Stimulated activated CD8-positive, alpha-beta memory T cell treated with anti-CD3 and anti-CD28 coated beads, Interleukin-2, amount 100 ng/mL, for 1 hour (primary cell): Measurements from ENCODE around the gene ACSF2.
"Not testable (repeated sequence)": the region's sequence is repeated elsewhere in the genome, so short reads cannot be mapped to it uniquely, and the experiment has no call there.

Source experiments
- DNase-seq, 2 donors: peaks; one replicate each; pipeline ENCODE4 v3.0.0-alpha.2; 2020; ENCODE audit warnings: low read depth in 2 of 2

ACSF2 gene, protein sequence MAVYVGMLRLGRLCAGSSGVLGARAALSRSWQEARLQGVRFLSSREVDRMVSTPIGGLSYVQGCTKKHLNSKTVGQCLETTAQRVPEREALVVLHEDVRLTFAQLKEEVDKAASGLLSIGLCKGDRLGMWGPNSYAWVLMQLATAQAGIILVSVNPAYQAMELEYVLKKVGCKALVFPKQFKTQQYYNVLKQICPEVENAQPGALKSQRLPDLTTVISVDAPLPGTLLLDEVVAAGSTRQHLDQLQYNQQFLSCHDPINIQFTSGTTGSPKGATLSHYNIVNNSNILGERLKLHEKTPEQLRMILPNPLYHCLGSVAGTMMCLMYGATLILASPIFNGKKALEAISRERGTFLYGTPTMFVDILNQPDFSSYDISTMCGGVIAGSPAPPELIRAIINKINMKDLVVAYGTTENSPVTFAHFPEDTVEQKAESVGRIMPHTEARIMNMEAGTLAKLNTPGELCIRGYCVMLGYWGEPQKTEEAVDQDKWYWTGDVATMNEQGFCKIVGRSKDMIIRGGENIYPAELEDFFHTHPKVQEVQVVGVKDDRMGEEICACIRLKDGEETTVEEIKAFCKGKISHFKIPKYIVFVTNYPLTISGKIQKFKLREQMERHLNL

DNA sequence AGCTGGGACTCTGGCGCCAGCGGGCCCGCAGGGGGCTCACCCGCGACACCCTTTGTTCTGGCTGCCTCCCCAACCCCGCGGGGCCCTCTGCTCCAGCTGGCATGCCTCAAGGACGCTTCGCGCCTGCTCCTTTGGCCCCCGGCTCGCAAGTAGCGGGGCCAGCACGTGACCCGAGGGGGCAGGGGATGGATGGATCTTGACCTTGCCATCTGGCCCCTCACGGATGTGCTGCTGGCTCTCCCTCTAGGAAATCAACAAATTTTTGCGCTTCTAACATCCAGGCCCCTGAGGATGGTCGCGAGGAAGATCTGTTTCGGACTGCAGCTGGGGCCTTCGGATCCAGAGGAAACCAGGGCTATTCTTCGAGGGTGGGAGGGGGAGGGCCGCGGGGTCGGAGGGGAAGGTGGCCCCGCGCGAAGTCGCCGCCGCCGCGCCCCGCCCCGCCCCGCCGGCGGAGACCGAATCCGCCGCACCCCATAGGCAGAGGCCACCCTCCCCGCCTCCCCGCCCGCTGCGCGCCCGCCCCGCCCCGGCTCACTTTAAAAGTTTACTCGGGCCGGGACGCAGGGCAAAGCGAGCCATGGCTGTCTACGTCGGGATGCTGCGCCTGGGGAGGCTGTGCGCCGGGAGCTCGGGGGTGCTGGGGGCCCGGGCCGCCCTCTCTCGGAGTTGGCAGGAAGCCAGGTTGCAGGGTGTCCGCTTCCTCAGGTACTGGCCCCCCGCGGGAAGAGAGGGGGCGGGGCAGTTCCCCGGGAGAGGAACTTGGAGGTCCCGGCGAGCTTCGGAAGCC, at the start of gene ACSF2:
ACSF2 (plus strand) TSS at position 537 of the 790 bp plus-strand sequence; CDS start at position 581, 44 bp downstream.
- peak; percentile 48 to 55 for DNase-seq

DNA sequence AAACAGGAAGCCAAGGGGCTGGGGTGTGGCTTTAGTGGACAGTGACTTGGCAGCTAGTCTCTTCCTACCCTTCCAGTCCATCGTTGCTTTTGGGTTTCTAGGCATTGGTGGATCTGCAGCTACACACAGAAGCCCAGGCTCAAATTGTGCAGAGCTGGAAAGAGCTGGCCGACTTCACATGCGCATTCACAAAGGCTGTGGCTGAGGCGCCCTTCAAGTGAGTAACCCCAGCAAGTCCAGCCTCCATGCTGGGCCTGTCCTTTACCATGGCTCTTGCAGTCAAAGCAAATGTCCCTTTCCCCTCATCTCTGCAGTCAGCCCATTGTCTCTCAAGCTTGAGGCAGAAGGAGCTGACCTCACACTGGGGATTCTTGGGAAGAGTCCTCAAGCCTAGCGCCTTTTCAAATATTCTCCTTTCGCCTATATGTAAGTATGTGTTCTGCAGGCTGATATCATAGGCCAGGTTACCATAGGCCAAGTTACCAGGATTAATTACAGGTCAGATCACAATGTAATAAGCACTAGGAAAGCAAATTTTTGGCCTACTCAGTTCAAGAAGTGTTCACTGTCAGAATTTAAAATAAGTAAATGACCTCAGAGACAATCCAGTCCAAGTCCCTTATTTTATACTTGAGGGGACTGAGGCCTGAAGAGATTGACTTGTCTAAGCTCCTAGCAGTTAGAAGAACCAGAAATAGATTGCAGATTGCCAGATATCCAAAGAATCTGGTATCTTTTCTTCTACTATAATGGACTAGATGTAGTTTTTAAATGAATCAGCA, 46.5 kb upstream of the ACSF2 start:
- DNase-seq = no peak

DNA sequence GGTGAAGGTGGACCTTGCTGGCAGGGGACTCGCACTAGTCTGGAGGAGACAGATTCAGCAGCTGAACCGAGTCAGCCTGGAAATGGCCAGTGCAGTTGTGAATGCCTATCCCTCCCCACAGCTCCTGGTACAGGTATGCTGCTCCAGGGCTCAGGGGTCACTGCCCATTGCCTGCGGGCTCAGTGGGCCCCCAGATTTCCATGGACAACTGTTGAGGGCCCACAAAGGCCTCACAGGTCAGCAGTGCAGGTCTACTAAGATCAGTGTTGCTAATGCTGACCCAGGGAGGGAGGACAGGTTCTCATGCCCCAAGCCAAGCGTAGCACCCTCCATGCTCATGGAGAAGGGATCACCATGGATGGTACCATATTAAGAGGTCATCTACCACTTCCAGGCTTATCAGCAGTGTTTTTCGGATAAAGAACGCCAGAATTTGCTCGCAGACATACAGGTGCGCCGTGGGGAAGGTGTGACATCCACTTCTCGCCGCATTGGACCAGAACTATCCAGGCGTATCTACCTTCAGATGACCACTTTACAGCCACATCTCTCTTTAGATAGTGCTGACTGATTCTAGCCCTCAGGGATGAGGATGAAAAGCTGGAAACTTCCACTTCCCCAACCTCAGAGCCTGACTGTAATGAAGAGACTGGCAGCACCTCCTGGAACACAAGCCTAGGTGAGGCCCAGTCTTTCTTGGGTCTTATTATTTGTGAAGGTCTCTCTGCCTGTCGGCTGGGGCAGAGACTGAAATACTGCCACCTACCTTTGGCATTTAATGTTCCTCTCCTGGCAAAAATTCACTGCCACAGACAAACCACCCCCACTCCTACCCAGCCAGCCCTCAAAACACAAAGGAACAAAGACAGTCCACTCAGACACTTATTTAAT, 45.4 kb upstream of the ACSF2 start:
- DNase-seq = no peak

DNA sequence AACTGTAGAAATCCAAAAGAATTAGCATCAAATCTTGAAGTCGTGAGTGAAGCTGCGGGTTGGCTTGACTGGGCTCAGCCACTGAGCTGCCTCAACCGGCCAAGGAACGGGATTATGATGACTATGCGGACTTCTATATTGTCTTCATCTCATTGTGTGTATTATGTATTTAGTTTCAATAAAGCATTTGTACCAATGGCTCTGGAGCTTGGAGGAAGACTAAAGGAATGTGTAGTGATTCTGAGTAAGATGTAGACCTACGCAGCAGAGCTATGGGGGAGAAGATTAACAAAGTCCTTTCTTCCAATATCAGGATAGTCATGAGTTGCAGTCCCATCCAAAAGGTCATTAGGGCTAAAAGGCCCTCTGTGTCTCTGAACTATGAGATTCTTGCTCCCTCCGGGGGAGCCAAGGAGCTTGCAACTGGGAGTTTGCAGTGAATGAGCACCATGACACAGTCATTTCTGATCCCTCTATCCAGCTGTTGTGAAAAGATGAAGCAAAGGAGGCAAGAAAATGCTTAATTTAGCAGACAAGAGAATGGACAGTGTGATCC, 44.7 kb upstream of the ACSF2 start:
- no peak for DNase-seq

DNA sequence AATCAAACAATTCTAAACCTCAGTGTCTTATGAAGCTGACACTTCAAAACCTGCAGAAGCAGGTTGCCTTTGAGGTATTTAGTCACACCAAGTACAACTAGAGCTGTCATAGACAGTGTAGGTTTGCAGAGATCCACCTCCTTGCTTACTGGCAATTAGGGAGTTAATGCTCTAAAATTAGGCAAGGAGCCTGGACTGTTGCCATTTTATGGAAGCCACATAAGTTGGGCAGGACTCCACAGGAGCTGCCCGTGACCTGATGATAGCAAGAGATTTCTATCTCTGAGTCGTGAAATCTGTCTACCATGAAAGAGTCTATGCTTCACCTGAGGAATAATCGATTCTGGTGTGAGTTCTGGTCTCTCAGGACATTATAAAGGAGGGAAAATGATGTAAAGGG, 44.1 kb upstream of the ACSF2 start:
- no peak for DNase-seq

DNA sequence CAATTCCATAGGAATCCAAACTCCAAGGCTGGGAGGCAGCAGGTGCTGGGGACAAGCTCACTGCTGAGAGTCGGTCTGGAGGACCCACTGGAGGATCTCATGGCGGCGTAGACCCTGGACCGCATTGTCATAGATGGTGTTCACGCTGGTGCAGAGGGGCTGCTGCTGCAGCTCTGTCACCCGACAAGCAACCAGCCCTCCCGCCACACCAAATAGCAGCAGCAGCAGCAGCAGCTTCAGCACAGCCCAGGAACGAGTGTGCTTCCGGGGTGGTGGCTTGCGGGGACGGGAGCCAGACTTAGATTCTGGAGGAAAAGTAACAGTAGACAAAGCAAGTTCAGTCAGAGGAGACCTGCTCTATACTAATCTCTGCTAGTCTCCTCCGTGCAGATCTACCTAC, 43.1 kb upstream of the ACSF2 start:
- DNase-seq = no peak

DNA sequence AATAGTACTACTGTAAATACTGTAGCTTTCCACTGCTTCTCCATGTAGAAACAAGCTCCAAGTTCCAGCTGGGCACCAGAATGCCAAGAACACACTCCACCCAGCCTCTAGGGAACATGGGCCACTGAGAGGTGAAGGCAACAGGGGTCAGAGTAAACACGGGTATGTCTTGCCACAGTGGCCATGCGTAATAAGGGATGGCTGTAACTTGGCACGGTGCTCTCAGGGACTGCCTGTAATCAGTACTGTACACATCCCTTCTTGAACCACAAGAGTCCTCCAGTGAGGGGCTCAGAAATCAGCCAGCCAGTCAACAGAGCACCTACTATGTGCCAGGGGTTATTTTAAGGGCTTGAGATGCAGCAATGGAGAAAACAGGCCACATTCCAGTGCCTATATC, 39.5 kb upstream of the ACSF2 start:
- no peak for DNase-seq

DNA sequence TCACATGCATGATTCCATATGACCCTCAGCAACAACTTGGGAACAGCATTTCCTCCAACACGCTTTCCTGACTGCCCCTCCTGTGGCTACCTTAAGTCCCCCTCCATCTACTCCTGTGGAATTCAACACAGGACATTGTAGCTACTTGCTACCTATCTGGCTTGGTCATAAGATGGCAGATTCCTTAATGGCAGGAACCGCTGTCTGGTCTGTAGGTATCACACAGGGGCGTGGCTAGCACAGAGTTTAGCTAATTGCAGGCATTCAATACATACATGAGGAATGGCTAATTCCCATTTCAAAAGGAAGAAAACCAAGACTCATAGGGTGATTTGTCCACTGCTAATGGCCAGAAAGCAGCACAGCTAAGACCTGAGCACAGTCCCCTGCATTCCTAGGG, 37.3 kb upstream of the ACSF2 start:
- DNase-seq = no peak

DNA sequence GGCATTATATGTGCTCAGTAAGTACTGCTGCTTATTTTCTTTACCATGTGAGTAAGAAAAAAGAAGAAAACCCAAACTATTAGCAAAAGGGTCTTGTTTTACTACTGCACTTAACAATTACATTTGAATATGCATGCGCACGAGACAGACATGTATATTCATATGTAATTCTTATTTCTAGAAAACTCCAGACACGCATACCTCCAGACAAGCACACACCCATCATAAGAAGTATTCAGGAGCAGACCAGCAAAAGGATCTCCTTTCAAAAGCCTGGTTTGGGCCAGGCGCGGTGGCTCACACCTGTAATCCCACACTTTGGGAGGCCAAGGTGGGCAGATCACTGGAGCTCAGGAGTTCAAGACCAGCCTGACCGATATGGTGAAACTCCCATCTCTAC, 36.5 kb upstream of the ACSF2 start:
- no peak for DNase-seq

DNA sequence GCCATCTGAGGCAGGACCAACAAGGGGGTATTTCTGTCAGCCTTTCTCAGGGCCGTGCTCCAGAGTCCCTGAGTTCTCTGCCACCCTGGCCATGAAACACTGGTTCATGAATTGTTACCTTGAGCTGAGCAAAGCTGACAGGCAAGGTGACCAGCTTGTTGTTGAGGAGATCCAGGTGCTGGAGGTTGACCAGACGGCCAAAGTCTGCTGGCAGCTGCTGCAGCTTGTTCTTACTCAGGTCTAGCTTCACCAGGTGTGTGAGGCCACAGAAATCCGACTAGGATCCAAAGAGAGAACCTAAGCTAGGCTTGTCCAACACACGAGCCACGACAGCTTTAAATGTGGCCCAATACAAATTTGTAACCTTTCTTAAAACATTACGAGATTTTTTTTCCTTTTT, 33.4 kb upstream of the ACSF2 start:
- no peak for DNase-seq

DNA sequence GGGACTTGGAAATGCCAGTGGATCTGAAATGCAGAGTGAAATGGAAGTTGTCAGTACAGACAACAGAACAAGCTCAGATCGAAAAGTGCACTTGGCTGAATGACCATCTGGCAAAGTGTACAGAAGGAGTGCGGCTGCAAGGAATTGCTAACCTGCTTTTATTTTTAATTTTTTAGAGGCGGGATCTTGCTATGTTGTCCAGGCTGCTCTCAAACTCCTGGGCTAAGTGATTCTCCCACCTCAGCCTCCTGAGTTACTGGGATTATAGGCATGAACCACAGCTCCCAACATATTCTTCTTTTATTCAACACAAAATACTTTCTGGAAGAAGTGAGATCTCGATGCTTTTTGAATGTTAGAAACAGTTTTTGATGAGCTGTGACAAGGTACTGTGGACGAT, 32.3 kb upstream of the ACSF2 start:
- DNase-seq = no peak

DNA sequence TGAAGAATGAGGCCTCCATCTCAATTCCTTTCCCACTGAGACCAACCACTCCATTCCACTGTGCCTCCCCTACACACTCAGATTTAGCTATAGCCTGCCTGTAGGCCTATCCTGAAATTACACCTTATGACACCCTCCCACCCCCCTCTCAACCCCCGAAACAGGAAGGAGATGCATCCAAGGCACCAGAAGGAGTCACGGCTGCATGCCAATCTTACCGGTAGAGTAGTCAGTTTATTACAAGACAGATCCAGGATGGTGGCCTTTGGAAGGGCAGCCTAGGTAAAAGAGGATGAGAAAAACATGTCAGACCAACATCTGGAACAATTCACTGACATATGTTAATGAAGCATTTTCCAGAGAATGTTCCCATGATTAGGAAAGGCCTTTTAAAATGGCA, 31.3 kb upstream of the ACSF2 start:
- no peak for DNase-seq

DNA sequence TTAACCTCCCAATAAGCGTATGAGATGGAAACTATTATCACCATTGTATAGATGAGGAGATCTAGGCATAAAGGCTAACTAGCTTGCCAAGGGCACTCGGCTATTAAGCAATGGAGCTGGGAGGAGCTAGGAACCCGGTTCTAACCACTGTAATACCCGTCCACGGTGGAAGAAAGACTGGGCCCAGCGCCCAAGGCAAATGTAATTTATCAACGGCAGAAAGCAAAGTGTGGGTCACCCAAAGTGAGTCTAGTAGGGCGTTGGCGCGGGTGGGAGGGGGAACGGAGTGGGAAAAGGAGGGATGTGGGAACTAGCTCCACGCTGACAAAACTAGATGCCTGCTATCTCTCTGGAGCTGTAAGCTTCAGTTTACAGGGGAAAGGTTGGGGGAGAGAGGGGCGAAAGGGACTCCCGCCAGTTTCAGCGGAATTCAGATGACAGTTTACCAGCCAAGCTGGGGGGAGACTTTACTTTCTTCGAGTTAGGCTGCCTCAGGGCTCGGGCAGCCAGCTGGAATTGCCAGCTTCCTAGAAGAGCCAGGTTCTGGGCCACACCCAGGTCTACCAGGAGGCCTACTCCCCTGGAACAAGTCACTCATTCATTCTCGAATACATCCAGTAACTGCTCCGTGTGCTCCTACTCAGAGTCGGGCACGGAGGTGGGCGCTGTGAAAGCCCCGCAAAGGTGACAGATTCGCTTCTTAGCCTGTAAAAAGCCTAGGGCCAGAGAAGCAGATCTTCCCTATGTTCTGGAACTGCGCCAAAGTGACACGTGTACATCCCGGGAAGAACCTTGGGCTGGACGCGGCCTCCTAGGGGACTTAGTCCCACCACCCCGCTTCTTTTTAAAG, 29.5 kb upstream of the ACSF2 start:
- no peak for DNase-seq

DNA sequence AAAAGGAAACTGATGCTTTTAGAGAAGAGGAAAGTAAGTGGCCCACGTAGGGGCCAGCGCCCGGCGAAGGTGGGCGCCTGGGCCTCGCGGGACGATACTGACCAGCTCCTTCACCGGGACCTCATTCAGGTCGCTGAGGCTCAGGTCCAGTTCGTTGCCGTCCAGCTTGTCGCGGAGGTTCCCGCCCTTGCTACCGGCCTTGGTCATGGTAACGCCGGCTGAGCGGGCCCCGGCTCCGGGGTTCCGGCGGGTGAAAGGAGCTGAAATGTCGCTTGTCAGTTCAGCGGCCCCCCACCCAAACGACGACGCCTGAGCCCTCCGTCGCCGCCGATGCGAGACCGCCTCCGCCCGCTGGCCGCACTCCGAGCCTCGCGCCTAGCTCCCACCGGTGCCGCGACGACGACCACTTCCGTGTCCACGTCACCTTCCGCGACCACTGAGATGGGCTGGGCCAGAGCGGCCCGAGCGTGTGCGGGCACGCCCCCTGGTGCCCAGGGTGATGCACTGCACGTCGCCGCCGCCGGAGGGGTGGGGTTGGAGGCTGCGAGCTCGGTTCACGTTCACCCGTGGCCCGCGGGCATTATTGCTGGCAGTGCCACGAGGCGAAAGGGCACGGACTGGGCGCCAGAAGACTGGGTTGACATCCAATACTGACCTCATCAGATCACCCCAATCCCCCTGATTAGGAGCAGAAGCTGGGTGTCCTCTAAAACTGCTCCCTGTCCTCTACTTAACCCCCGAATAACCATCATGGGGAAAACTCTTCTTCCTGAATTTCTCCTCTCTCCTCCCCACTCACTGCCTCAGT, 28.7 kb upstream of the ACSF2 start, which contains the start of gene LRRC59:
LRRC59 (minus strand) TSS at position 413 of the 808 bp plus-strand sequence; CDS start at position 207, 206 bp downstream.
- DNase-seq = peak; percentile 87

DNA sequence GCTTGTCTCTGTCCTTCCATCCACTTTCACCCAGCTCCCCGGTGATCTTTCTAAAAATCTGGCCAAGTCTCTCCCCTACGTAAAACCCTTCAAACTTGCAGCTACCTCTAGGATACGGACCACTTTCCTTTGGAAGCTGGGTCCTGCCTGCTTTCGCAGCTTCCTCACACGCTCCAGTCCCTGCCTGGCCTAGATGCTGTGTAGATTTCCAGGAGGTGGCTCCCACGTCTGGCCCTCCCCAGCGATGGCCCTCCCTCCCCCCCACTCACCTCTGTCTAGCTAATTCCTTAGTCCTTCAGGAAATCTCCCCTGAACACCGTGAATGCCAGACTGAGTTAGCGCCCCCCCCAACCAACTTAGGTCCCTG, 28.1 kb upstream of the ACSF2 start:
- no peak for DNase-seq

DNA sequence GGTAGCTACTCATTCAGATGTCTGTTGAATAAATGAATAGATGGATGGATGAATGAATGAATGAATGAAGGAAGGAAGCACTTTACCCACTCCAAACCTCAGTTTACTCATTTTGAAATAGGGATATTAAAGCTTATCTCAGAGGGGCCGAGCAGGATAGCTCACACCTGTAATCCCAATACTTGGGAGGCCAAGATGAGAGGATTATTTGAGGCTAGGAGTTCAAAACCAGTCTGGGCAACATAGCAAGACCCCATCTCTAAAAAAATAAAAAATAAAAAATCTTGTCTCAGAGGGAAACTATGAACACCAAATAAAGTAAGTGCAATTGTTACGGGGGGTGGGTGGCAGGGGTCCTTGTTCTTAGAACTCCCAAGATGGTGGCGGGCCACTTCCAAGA, 27.3 kb upstream of the ACSF2 start:
- not testable (repeated sequence) for DNase-seq

DNA sequence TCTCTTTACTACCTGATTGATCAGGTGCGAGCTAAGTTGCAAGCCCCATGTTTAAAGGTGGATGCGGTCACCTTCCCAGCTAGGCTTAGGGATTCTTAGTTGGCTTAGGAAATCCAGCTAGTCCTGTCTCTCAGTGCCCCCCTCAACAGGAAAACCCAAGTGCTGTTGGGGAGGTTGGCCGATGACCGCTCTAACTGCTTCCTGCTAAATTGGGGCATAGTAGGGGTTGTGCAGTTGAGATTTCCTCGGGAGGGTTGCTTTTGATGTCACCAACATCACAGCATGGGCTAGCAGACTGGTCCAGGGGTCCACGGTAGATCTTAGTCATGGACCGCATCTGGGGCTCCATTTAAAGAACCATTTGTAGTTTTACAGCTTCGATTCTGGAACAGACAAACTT, 26.4 kb upstream of the ACSF2 start:
- DNase-seq = not testable (repeated sequence)

DNA sequence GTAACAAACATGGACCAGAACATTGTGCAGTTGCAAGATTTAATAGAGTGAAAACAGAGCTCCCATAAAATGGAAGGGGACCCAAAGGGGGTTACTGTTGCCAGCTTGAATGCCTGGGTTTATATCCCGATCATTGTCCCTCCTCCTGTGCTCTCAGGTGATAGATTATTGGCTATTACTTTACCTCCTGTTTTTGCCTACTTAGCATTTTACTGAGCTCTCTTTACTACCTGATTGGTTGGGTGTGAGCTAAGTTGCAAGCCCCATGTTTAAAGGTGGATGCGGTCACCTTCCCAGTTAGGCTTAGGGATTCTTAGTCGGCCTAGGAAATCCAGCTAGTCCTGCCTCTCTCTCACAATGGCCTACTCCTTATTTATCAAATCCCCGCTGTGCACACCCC, 20.7 kb upstream of the ACSF2 start:
- DNase-seq = not testable (repeated sequence)

DNA sequence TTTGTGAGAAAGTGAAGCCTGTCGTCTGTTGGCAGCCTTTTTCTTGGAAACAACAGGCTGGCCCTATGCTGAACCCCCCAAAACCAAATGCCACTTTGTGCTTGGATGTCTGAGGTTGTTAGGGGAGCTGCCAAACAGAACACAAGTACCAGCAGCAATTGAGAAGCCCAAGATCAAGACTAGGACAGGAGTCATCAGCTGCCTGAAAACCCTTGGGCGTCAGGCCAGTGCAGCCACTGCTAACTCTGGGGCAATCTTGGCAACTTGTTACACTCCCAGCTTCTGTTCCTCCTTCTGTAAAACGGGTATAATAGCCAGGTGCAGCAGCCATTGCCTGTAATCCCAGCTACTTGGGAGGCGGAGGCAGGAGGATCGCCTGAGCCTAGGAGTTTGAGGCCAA, 19.4 kb upstream of the ACSF2 start:
- no peak for DNase-seq
